Activated naive CD4-positive, alpha-beta T cell treated with anti-CD3 and anti-CD28 coated beads, Interleukin-2, amount 50 U/mL, for 72 hours (primary cell): Measurements from ENCODE around the gene TRAF1. TPM values are rescaled to one million over a fixed set of nuclear protein-coding genes. Genes with fewer than 3 reads are reported as not detected.

ENCODE experiments used
- ATAC-seq, 2 donors: fragments of 150-1000 bp; cut with Tn5 transposase; 2 replicates each; pipeline ENCODE4 v1.10.0; 2021; ENCODE audit warnings: mild to moderate bottlenecking in 2 of 2, moderate library complexity in 2 of 2
- DNase-seq, 2 donors: peaks; one replicate each; pipeline ENCODE4 v3.0.0; 2021 to 2022; ENCODE audit warnings: low spot score in 2 of 2
- H3K27ac Mint-ChIP-seq, 2 donors: one replicate each; pipeline ENCODE4 v1.8.0; 2022; ENCODE audit warnings: mild to moderate bottlenecking in 2 of 2, mixed read lengths in 2 of 2
- H3K36me3 Mint-ChIP-seq, 2 donors: one replicate each; pipeline ENCODE4 v1.8.0; 2022; ENCODE audit warnings: mixed read lengths in 2 of 2
- H3K9me3 Mint-ChIP-seq, 2 donors: one replicate each; pipeline ENCODE4 v1.8.0; 2022; ENCODE audit warnings: mixed read lengths in 2 of 2
- total RNA-seq, 2 donors: library from RNA; stranded (reverse); gene quantifications; one replicate each; pipeline ENCODE4 v1.2.3, GENCODE V29; 2022

Gene TRAF1
- total RNA-seq, 2 donors from 2014 or later, result 99.5 to 100 TPM

DNA sequence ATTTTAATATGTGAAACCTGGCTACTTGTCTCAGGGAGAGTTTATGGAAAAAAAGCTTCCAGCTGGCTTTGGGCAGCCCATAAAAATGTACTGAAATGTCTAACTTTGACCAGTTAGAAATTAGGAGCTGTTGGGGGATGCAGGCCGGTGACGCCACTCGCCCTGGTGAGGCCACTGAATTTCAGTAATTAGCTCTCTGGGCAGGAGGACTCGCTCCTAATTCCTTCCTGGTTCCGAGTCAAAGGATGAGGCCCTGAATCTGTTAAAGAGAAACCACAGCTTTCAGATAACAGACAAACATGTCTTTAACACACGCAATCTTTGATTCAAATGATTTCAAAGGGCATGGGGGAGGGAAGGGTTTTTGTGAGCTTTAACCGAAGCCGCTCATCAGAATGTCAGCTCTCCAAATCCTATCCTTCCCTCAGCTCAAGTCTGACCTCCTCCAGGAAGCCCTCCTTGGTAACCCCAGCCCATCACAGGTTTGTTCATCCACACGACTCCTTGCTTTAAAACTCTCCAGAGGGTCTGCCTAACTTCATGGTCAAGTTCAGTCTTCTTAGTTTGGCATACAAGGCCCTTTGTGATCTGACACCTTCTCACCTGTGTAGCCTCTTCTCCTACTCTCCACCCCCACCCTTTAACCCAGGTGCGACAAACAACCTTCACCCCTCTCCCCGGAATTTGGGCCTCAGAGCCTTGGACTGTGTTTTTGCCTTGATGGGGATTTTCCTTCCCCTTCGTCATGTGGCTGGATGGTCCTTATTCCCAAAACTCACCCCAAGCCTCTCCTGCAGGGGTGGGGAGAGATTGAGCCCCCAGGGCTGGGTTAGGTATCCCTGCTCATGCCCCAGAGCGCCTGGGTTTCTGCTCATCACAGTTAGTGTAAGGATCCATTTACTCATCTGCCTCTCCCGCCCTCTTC, 36.0 kb downstream of the TRAF1 start:
- Mint-ChIP-seq H3K27ac (peak overlapping the region; percentile 94 to 99), H3K36me3 (peaks cover 0 to 12% of the 10 kb centered on the region in 2 donors), H3K9me3 (peaks cover 0 to 3% of the 10 kb centered on the region in 2 donors)
- ATAC-seq, result peak; percentile 3 to 4
- peak in 1 of 2 donors; percentile 48 for DNase-seq

DNA sequence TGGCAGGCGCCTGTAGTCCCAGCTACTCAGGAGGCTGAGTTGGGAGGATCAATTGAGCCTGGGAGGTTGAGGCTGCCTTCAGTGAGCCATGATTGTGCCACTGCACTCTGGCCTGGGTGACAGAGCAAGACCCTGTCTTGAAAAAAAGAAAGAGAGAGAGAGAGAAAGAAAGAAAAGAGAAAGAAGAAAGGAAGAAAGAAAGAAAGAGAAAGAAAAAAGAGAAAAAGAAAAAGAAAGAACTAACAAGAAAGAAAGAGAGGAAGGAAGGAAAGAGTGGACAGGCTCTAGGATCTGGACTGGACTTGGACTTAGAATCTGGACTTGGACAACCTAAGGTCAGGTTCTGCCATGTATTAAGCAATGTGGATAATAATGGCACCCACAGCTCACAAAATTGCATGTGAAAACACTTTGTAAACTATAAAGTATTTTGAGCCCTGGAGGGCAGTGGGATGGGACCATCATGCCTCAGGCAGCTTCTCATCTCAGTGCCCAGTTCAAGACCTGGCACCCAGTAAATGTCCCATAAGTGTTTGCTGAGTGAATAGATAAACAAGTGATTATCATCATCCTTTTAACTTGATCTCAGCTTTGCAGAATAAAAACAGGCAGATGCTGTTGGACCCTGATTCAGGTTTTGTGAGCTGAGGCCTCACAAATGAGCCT, 36.9 kb downstream of the TRAF1 start:
- H3K27ac Mint-ChIP-seq, result peak overlapping the region; percentile 94 to 99
- peaks cover 0 to 3% of the 10 kb centered on the region in 2 donors for H3K9me3 Mint-ChIP-seq
- ATAC-seq (no peak), DNase-seq (no peak)
- peaks cover 0 to 12% of the 10 kb centered on the region in 2 donors for H3K36me3 Mint-ChIP-seq

DNA sequence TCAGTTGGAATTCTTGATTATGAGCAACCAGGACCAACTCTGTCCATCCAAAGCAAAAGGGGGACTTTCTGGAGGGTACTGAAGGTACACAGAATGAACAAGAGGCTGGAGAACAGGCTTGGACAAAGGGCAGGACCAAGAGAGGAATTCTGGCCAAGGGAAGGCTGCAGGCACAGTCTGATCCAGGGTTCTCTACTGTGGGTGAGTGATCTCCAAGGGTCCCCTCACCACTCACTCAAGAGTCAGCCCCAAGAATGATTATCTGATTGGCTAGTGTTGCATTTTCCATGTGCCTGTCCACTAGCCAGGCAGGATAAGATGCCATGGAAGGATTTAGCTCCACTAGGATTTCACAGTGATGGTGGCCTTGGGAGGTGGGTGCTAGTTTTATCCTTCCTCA, 38.0 kb downstream of the TRAF1 start:
- no peak for ATAC-seq
- H3K36me3 Mint-ChIP-seq, result peaks cover 0 to 11% of the 10 kb centered on the region in 2 donors
- H3K9me3 Mint-ChIP-seq, result peaks cover 0 to 3% of the 10 kb centered on the region in 2 donors
- H3K27ac Mint-ChIP-seq, result peak overlapping the region; percentile 94 to 99
- no peak for DNase-seq

DNA sequence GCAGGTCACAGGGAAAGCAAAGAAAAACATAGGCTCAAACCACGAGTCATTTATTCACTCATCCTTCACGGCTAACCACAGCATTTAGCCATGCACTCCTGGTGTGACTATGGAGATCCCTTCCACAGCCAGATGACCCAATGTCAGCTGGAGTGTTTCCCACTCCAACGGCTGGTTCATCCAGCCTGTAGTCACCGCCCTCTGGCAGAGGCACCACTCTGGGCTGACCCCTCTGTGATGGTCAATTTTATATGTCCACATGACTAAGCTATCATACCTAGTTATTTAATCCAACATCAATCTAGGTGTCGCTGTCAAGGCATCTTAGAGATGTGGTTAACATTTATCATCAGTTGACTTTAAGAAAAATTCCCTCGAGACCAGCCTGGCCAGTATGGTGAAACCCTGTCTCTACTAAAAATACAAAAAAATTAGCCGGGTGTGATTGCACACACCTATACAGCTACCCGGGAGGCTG, 40.1 kb downstream of the TRAF1 start:
- H3K9me3 Mint-ChIP-seq, result peaks cover 0 to 3% of the 10 kb centered on the region in 2 donors
- DNase-seq, result no peak
- ATAC-seq, result peak in 1 of 2 donors; percentile 58
- H3K36me3 Mint-ChIP-seq, result peaks cover 0 to 6% of the 10 kb centered on the region in 2 donors
- peak overlapping the region; percentile 41 to 71 for H3K27ac Mint-ChIP-seq

DNA sequence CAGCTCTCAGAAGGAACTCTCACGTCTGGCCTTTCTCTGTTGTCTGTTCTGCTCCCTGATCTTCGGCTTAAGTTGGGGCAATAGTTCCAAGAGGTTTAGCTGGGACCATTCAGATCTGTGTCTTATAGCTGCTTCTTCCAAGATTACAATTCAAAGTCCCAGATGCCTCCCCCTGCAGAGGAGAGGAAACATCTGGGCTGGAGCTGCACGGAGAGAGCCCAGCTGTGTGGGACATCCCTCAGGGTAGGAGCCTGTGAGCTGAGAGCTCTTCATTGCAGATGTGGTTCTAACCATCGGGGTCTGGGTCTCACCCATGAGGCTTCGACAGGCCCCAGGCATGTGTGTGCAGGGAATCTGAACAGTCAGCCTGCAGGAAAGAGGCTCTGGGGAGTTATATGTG, 40.6 kb downstream of the TRAF1 start:
- DNase-seq (no peak), ATAC-seq (peak in 1 of 2 donors; percentile 2)
- Mint-ChIP-seq H3K9me3 (peaks cover 0 to 3% of the 10 kb centered on the region in 2 donors), H3K36me3 (peaks cover 0 to 8% of the 10 kb centered on the region in 2 donors), H3K27ac (peak overlapping the region in 1 of 2 donors; percentile 10)

DNA sequence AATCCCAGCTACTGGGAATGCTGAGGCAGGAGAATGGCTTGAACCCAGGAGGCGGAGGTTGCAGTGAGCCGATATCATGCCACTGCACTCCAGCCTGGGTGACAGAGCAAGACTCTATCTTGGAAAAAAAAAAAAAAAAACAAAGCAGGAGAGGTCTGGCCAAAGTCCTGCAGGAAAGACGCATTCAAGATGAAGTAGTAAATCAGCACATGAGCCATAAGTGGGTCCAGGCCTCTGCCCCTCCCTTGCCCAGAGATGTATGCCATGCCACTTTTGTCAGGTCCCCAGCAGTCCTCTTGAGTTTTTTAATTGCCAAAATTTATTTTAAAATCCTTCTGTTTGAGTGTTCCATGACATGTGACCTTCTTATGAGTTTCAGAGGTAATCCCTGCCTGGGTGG, 41.1 kb downstream of the TRAF1 start:
- DNase-seq, result no peak
- H3K27ac Mint-ChIP-seq, result peak overlapping the region in 1 of 2 donors; percentile 10
- peaks cover 0 to 13% of the 10 kb centered on the region in 2 donors for H3K36me3 Mint-ChIP-seq
- peaks cover 0 to 7% of the 10 kb centered on the region in 2 donors for H3K9me3 Mint-ChIP-seq
- ATAC-seq, result no peak

DNA sequence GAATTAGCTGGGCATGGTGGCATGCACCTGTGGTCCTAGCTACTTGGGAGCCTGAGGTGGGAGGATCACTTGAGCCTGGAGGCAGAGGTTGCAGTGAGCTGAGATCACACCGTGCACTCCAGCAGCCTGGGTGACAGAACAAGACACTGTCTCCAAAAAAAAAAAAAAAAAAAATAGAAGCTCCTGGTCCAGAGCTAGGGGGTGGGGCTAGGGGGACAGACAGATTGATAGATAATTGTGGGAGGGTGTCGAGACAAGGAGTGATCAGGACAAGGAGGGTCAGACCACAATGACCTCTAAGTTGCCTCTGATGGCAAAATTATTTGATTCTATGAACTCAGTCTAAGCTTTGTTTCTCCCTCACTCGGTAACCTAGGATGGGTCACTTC, 43.0 kb downstream of the TRAF1 start:
- no peak for DNase-seq
- Mint-ChIP-seq H3K36me3 (peaks cover 5 to 20% of the 10 kb centered on the region in 2 donors), H3K9me3 (peaks cover 0 to 7% of the 10 kb centered on the region in 2 donors), H3K27ac (peak overlapping the region in 1 of 2 donors; percentile 77)
- no peak for ATAC-seq

DNA sequence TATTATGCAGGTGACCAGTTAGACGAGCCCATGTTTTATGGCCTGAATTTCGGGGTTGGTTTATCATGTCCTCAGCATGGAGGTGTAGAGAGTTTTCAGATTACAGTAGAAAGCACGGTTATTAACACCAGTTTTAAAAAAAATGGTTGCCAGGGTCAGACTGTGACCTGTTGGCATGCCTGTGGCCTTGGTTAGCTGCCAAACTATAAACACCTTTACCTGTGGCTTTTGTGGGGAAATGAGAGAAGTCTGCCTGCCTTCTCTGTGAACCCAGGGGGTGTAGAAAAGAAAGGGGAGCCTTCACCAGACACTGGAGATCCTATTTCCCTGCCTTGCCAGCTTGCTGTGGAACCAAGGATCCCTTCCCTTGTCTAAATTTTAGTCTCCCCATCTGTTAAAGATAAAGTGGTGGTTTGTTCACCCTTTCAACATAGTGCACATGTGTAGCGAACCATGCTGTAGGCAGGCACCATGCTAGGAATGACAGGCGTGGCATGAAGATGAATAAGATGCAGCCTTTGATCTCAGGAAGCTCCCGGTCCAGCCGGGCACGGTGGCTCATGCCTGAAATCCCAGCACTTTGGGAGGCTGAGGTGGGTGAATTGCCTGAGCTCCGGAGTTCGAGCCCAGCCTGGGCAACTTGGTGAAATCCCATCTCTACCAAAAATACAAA, 43.5 kb downstream of the TRAF1 start:
- Mint-ChIP-seq H3K27ac (peak overlapping the region in 1 of 2 donors; percentile 77), H3K36me3 (peaks cover 11 to 20% of the 10 kb centered on the region in 2 donors), H3K9me3 (peaks cover 0 to 3% of the 10 kb centered on the region in 2 donors)
- no peak for ATAC-seq
- no peak for DNase-seq

DNA sequence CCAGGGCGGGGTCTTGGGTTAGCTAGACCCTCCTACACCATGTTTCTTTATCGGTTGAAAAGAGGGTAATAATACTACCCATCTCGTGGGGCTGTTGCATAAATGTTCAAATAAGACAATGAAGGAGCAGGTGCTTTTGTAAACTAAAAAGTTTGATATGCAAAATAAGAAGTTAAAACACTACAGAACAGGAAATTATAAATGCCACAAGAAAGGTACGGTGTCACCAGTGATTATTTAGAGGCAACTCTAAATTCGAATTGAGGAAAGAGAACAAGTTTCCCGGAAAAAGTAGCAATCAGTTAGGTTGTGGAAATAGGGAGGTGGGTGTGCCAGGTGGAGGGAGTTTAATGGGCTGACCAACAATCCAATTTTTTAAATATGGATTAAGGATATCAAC, 47.1 kb downstream of the TRAF1 start:
- peaks cover 0 to 3% of the 10 kb centered on the region in 2 donors for H3K9me3 Mint-ChIP-seq
- no peak for DNase-seq
- H3K27ac Mint-ChIP-seq, result peak overlapping the region; percentile 84 to 92
- ATAC-seq, result no peak
- H3K36me3 Mint-ChIP-seq, result peaks cover 35 to 39% of the 10 kb centered on the region in 2 donors

DNA sequence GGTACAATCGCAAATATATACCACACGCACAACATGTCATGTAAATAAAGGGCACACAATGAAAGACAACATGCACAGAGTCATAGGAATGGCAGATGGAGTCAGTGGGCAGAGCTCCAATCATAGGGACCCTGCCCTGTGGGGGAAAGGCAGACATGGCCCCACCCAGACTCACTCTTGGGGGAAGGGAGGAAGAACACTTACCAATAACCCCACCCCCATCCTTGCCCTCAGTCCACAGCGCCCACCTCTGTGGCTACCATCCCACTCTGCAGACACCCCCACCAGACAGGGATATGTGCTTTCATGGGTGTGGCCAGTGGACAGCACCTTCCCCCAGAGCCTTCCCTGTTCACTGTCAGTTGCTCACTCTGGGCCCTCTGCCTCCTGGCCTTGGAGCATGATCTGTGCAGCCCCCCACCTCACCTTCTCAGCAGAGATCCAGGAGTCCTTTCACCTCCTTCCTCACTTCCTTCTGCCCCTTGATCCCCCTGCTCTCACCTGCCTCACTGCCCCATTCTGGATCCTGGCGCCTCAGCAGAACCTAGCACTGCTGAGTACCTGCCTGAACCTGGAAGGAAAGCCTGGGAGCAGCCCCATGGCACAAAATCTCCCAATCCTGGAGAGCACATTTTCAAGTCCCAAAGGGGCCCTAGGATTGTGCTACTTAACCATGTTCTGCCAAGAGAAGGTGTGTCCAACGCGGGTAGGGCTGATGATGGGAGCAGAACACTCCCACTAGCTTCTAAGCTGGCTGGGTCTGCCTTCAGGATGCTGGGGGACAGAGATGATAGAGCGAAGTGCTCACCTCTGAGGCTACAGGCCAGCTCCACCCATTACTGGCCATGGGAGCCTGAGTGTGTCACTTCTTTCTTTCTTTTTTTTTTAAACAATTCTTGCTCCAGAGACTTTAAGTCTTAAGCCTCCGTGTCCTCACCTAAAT, 48.1 kb downstream of the TRAF1 start:
- H3K36me3 Mint-ChIP-seq, result peaks cover 45 to 49% of the 10 kb centered on the region in 2 donors
- peak overlapping the region; percentile 92 to 96 for H3K27ac Mint-ChIP-seq
- peak; percentile 17 to 21 for ATAC-seq
- peaks cover 0 to 3% of the 10 kb centered on the region in 2 donors for H3K9me3 Mint-ChIP-seq
- DNase-seq, result peak in 1 of 2 donors; percentile 45

DNA sequence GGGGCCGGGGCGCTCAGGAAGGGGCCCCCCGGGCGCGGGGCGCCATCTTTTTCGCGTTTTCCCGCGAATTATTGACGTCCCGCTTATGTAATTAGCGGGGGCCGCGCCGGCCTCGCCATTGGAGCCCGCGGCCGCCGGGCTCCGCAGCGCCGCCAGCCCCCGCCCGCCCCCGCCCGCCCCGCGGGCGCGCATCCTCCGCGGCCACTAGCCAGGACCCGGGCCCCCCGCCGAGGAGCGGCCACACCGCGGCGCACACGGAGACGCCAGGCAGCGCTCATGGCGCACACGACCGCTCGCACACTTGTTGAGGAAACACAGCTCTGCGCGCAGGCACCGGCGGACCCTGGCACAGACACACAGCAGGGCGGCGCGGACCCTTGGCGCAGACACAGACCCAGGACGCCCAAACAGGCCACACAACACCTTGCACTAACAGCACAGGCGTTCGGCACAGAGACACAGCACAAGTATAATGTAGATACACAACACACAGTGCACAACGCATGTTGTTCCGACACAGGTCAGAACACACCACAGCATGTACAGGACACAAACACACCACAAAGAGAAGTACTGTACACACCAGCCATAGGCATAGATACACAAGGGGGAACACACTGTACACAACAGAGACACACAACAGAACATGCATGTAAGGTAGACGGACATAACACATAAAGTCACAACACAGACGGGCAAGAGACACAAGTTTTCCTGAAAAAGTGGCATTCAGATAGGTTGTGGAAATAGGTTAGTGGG, 49.1 kb downstream of the TRAF1 start:
- peaks cover 52 to 59% of the 10 kb centered on the region in 2 donors for H3K36me3 Mint-ChIP-seq
- ATAC-seq (peak; percentile 43 to 46), DNase-seq (peak; percentile 74 to 79)
- peak overlapping the region; percentile 92 to 96 for H3K27ac Mint-ChIP-seq
- peaks cover 0 to 3% of the 10 kb centered on the region in 2 donors for H3K9me3 Mint-ChIP-seq

DNA sequence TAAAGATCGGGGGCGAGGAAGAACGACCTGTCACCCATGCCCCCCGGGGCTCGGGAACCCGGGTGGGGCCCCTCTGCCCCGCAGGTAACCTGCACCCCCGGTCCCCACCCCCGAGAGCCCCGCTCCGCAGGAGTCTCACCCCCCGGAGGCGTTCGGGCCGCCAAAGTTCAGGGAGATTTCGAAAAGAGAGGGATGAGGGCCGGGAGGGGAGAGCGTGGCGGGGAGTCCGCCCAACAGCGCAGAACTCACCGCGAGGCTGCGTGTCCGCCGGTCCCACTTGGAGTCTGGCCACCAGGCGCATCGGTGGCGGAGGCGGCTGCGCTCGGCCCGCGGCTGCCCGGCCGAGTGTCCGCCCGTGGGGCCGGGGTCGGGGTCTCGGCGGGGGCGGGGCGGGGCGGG, 49.8 kb downstream of the TRAF1 start, which contains the start of gene PHF19:
Gene PHF19, minus strand, starts transcription at position 347 of the 399 bp plus-strand sequence. CDS start 2,447 bp downstream, outside the sequence.
- DNase-seq, result peak in 1 of 2 donors; percentile 65
- Mint-ChIP-seq H3K27ac (peak within 1 kb of the TSS; percentile 92 to 96), H3K36me3 (peaks cover 57 to 63% of the 10 kb centered on the region in 2 donors), H3K9me3 (peaks cover 0 to 3% of the 10 kb centered on the region in 2 donors)
- ATAC-seq, result peak; percentile 49

DNA sequence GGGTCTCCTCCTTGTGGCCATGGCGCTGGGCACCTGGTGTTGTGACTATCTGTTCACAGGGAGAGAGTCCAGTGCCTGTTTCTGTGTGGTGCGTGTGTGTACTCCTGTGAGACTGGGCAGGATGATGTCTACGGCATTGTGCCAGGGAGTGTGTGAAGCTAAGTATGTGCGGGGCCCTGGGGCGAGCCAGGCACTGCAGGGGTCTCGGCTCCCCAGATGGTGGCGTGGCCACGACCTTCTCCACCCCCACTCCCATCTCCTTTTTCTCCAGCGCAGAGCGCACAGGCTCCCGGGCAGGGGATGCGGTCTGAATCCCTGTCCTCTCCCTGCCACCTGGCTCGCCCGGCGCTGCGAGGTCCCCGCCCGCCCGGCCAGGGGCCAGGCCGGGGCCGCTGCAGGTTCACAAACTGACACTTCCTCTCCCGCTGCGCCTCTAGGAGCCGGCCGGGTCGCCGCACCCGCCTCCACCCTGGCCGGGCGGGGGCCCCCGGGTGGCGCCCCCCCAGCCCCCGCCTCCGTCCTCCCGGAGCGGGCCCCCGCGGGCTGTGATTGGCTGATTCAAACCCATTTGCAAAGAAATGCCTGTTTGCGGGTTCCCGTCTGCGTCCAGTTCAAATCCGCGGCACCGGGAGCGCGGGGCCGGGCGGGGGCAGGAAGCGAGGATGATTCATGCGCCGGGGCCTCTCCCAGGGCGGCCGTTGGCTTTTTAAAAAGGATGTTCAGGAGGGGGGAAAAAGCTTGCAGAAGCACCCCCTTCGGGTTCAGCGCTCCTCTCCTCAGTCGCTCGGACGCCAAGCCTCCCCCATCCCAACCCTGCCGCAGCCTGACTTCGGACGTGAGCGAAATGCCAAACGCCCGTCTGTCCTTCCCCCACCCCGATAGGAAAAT, 50.4 kb downstream of the TRAF1 start:
- peaks cover 57 to 69% of the 10 kb centered on the region in 2 donors for H3K36me3 Mint-ChIP-seq
- DNase-seq (peak; percentile 85 to 94), ATAC-seq (peak; percentile 69)
- peaks cover 0 to 3% of the 10 kb centered on the region in 2 donors for H3K9me3 Mint-ChIP-seq
- H3K27ac Mint-ChIP-seq, result peak overlapping the region; percentile 91 to 94

DNA sequence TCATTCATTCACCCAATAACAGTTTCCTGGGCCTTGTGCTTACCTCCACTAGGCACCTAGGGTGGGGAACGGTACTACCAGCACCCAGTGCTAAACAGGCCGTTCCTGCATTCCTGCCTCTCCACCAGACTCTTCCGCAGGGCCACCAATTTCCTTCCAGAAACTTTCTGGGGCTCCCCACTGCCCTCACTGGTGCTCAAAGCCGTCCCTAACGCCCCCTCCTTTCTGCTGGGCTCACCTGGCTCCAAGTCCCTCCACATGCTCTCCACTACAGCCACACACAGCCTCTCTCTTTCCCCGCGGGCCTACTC, 51.0 kb downstream of the TRAF1 start:
- peaks cover 0 to under 1% of the 10 kb centered on the region in 2 donors for H3K9me3 Mint-ChIP-seq
- H3K36me3 Mint-ChIP-seq, result peaks cover 57 to 70% of the 10 kb centered on the region in 2 donors
- peak overlapping the region; percentile 91 to 94 for H3K27ac Mint-ChIP-seq
- DNase-seq, result no peak
- ATAC-seq, result no peak
